ENCODE results near the gene HYLS1. TPM values are rescaled to one million over a fixed set of nuclear protein-coding genes. Genes with fewer than 3 reads are reported as not detected.

The HYLS1 gene
- total RNA-seq, 1 experiment from 2014 or later: 16.7 TPM

DNA sequence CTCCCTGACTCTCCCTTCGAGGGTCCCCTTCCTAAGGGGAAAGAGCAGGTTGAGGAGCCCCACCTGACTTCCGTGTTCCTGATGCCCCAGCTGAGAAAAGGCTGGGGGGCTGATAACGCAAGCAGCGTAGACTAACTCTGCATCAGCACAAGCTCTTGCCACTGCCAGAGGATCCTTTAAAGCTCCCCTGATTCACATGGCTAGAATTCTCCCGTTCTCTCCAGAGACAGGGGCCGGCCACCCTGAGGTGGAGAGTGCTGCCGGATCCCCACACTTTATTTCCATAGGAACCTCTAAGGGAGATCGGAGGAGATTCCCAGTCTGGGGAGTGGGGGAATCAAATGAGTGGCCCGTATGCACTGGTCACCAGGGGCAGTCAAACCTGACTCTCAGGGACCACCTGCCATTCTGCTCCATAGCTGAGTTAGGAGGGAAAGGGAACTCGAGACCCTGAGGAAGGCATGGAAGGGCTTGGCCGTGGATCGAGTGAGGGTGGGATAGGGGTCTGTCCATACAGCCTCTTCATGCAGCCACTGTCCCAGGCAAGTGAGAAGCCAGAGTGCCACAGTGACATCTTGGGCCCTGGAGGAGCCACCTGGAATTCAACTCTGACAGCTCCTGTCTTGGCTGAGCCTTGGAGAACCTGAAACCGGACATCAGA is 57.0 kb downstream of the HYLS1 start:
- Histone ChIP-seq H3K9me3 (ENCODE audit: insufficient read depth, low read depth) (no peaks in the 10 kb centered on the region), H3K79me2 (ENCODE audit: low read depth) (no peaks in the 10 kb centered on the region), H3K36me3 (ENCODE audit: low read depth) (no peaks in the 10 kb centered on the region), H3K9me2 (ENCODE audit: insufficient read depth) (no peaks in the 10 kb centered on the region), H3K4me2 (no peak overlapping the region), H2AFZ (no peak overlapping the region), H4K20me1 (ENCODE audit: insufficient read depth) (no peaks in the 10 kb centered on the region), H3F3A (ENCODE audit: insufficient read depth, low read depth) (no peaks in the 10 kb centered on the region), H3K4me3 (no peak overlapping the region), H3K27me3 (ENCODE audit: insufficient read depth, low read depth) (no peaks in the 10 kb centered on the region), H3K27ac (no peak overlapping the region), H3K4me1 (replicated peaks; ENCODE audit: insufficient read depth) (no peaks in the 10 kb centered on the region)
- TF ChIP-seq EZH2 (IDR thresholded peaks at IDR 0.05; ENCODE audit: low read depth): no peak
- TF ChIP-seq, protein P1, sequence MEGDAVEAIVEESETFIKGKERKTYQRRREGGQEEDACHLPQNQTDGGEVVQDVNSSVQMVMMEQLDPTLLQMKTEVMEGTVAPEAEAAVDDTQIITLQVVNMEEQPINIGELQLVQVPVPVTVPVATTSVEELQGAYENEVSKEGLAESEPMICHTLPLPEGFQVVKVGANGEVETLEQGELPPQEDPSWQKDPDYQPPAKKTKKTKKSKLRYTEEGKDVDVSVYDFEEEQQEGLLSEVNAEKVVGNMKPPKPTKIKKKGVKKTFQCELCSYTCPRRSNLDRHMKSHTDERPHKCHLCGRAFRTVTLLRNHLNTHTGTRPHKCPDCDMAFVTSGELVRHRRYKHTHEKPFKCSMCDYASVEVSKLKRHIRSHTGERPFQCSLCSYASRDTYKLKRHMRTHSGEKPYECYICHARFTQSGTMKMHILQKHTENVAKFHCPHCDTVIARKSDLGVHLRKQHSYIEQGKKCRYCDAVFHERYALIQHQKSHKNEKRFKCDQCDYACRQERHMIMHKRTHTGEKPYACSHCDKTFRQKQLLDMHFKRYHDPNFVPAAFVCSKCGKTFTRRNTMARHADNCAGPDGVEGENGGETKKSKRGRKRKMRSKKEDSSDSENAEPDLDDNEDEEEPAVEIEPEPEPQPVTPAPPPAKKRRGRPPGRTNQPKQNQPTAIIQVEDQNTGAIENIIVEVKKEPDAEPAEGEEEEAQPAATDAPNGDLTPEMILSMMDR (conservative IDR thresholded peaks at IDR 0.05): no peak
- no peak for DNase-seq
- CTCF ChIA-PET: no interaction called here
- no TSS peak for BruUV-seq (replicated peaks)
- POLR2A ChIA-PET (ENCODE audit: unreplicated experiment): no interaction called here
- intact Hi-C loops (cut with micrococcal nuclease; ENCODE audit: unreplicated experiment): loop anchor here (5.0 kb wide), 1 partner anchor 118 kb away; the partner anchor contains the start of gene CDON

DNA sequence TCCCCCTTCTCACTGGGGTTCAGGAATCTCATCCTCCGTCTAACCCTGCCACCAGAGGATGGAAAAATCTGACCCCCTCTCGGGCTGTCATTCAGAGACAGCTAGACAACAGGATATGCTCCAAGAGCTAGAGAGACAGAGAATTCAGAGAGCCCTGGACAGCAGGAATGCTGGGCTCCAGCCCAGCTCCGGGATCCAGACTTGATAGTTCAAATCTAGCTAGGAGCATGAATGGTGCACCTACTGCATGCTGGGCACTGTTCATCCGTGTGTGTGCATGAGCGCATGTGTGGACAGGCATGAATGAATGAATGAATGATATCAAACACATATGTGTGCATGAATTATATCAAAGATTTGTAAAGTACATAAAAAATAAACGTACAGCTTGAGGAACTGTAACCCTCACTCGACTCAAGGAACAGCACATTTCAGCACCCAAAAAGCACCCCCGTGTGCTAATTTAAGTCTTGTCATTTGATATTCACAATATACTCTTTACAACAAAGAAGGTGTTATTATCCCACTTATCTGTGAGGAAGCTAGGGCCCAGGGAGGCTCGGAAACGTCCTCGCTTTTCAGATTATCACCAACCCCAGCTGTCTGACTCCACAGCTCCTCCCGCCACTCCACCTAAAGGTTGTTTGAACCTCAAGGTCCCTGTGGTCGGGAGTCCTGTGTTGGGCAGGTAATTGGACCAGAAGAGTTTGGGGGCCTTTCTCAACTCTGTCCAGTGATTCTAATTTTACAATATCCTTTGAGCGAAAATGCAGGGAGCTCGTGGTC is 57.7 kb downstream of the HYLS1 start:
- TF ChIP-seq, protein P1 (conservative IDR thresholded peaks at IDR 0.05): no peak
- TF ChIP-seq EZH2 (IDR thresholded peaks at IDR 0.05; ENCODE audit: low read depth): no peak
- no peaks in the 10 kb centered on the region for H4K20me1 ChIP-seq (ENCODE audit: insufficient read depth)
- BruUV-seq (replicated peaks): no TSS peak
- ChIA-PET CTCF (no interaction called here), POLR2A (ENCODE audit: unreplicated experiment) (no interaction called here)
- no peak overlapping the region for H3K4me3 ChIP-seq
- H3K27me3 ChIP-seq (ENCODE audit: insufficient read depth, low read depth): no peaks in the 10 kb centered on the region
- no peak overlapping the region for H3K4me2 ChIP-seq
- H3K27ac ChIP-seq: no peak overlapping the region
- H3K79me2 ChIP-seq (ENCODE audit: low read depth): no peaks in the 10 kb centered on the region
- DNase-seq: no peak
- no peaks in the 10 kb centered on the region for H3K4me1 ChIP-seq (replicated peaks; ENCODE audit: insufficient read depth)
- H2AFZ ChIP-seq: no peak overlapping the region
- H3F3A ChIP-seq (ENCODE audit: insufficient read depth, low read depth): no peaks in the 10 kb centered on the region
- no peaks in the 10 kb centered on the region for H3K9me3 ChIP-seq (ENCODE audit: insufficient read depth, low read depth)
- no peaks in the 10 kb centered on the region for H3K36me3 ChIP-seq (ENCODE audit: low read depth)
- intact Hi-C loops (cut with micrococcal nuclease; ENCODE audit: unreplicated experiment): no loop called here
- H3K9me2 ChIP-seq (ENCODE audit: insufficient read depth): no peaks in the 10 kb centered on the region

DNA sequence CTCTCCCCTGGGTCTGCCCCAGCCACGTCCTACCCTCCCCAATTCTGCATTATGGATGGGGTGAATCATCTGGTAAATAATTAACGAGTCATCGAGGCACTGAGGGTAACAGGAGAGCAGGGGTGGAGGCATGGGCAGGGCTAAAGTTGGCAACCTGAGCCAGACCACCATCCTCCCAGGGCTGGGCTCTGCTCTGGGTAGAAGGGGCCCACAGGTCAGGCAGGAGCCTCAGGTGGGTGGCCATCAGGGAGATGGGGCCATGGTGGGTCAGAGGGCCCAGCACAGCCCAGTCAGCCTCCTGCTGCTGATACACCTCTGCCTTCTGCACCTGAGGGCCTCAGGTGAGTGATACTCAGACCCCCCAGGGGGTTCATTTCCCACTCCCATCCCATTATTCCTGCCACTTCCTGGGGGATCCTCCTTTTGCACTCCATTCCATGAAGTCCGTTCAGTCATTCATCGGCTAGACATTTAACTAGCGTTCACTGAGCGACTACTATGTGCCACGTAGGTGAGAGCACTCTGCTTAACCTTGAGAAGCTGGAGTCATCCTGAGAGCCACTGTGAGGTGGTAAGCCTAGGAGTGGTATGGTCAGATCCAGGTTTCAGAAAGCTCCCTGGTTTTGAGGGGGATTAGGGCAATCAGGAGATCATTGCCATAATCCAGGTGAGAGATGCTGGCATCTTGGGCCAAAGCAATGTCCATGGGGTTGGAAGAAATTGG is 58.5 kb downstream of the HYLS1 start, which contains the start of gene VSIG10L2:
Gene VSIG10L2, plus strand, starts transcription at position 248 of the 724 bp plus-strand sequence. Its CDS starts 12 bp downstream, at position 260.
- BruUV-seq (replicated peaks): no TSS peak
- CTCF ChIA-PET: no interaction called here
- POLR2A ChIA-PET (ENCODE audit: unreplicated experiment): no interaction called here

More for the DNA sequence above, 58.5 kb downstream of the HYLS1 start, which contains the start of gene VSIG10L2:
- DNase-seq: no peak
- H3K9me2 ChIP-seq (ENCODE audit: insufficient read depth): no peaks in the 10 kb centered on the region
- H3K36me3 ChIP-seq (ENCODE audit: low read depth): no peaks in the 10 kb centered on the region
- H4K20me1 ChIP-seq (ENCODE audit: insufficient read depth): no peaks in the 10 kb centered on the region
- no peaks in the 10 kb centered on the region for H3K79me2 ChIP-seq (ENCODE audit: low read depth)
- no peak within 1 kb of the TSS for H2AFZ ChIP-seq
- H3K27ac ChIP-seq: no peak within 1 kb of the TSS
- no peaks in the 10 kb centered on the region for H3F3A ChIP-seq (ENCODE audit: insufficient read depth, low read depth)
- intact Hi-C loops (cut with micrococcal nuclease; ENCODE audit: unreplicated experiment): no loop called here
- H3K4me2 ChIP-seq: no peak within 1 kb of the TSS
- no peaks in the 10 kb centered on the region for H3K4me1 ChIP-seq (replicated peaks; ENCODE audit: insufficient read depth)
- no peaks in the 10 kb centered on the region for H3K27me3 ChIP-seq (ENCODE audit: insufficient read depth, low read depth)
- no peaks in the 10 kb centered on the region for H3K9me3 ChIP-seq (ENCODE audit: insufficient read depth, low read depth)
- TF ChIP-seq, protein P1 (conservative IDR thresholded peaks at IDR 0.05): no peak
- TF ChIP-seq EZH2 (IDR thresholded peaks at IDR 0.05; ENCODE audit: low read depth): no peak
- no peak within 1 kb of the TSS for H3K4me3 ChIP-seq
